IPS-NIHi7 (cell line): ENCODE results near the gene PPP6R2.

Experiments
- DNase-seq: peaks from one replicate; pipeline ENCODE4 v3.0.0; 2012; ENCODE audit warnings: mixed read lengths; ENCODE audit errors: extremely low spot score

Gene PPP6R2

DNA sequence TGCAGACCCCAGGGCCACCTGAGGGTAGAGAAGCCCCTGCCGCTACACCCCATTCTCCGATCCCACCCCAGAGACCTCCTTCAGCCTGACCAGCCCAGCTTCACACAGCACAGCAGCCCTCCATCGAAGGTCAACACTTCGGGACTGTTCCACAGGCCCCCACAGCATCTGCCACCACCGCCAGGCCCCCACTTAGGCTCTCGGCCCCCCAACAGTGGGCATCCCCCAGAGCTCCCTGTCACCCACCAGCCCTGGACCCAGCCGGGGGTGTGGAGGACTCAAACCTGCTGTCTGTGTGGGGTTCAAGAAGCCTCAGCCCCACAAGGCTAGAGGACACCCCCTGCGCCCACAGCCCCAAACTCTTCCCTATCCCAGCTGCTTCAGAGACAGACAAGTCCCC lies 125.5 kb downstream of the PPP6R2 start:
- DNase-seq: no peak

DNA sequence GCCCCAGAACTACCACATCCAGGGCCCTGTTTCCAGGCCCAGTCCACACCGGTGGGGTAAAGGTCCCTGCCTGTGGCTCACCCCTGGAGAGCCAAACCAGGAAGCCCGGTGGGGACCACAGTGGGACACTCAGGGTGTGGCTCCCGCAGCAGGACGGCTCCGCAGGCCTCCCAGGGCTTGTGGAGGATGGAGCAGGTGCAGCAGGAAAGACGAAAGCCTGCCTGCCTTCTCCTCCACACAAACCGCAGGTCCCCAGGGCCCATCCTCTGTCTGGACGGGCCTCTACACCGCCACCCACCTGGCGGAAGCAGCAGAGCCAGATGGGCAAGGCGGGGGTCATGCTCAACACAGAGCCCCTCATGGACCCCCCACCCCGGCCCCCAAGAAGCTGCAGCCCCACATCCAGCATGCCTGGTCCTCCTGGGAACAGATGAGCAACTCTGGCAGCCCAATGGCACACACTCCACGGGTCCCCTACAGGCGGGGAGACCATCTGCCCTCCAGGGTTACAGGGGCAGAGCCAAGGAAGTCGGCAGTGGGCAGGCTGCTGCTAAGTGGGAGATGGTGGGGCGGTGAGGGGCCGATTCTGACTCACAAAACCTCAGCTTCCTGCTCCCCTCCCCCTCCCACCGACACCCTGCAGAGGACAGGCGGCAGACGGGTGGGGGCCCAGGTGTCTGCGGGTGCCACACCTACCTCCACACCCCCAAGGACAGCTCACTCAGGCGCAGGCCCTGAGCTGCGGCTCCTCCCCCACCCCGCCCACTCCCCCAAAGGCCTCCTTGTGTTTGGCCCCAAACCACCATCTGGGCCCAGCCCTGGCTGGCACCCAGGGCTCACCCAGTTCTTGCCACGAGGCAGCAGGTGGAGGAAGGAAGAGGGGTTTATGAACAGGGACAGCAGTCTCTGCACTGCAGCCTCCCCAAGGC lies 126.5 kb downstream of the PPP6R2 start:
- peak; percentile 87 for DNase-seq

DNA sequence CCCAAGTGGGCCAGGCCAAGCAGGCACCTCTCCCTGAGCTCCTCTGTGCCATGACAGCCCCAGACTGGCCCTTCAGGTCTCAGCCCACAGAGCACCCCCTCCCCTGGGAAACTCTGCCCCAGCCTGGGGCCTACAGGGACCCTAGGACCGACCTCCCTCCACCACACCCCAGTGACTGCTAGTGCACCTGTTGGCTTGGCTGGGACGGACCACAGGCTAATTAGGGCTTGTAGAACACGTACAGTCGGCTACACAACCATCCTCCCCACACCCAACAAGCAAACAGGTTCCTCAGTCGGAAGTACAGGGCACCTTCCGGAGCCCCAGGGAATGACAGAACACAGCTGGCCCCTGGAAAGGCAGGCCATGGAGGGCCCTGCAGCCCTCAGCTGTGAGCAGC lies 127.4 kb downstream of the PPP6R2 start:
- no peak for DNase-seq

DNA sequence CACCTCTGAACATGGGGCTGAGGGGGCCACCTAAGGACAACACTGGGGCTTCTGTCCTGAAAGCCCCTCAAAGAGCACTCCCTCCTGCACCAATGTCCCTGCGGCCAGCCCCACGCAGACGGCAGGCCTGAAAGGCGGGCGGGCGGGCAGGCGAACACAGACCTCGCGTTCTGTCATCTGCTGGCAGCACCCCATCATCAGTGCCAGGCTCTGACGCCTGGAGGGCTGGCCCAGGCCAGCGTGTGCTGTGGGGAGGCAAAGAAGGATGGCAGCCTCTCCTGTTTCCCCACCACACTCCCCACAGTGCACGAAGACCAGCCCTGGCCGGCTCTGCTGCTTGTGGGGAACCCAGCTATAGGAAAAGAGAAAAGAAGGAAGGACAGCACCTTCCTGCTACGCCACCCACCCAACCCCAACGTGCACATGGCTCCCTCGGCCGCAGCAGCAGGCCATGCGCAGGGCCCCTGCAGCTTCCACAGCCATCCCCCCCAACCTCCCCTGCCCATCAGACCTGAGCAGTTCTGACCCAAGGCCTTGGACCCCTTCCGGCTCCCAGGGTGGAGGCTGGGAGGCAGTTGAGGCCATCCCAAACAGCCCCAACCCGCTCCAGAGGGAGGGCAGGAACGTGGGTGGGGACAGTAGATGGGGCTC lies 128.2 kb downstream of the PPP6R2 start:
- DNase-seq: no peak

DNA sequence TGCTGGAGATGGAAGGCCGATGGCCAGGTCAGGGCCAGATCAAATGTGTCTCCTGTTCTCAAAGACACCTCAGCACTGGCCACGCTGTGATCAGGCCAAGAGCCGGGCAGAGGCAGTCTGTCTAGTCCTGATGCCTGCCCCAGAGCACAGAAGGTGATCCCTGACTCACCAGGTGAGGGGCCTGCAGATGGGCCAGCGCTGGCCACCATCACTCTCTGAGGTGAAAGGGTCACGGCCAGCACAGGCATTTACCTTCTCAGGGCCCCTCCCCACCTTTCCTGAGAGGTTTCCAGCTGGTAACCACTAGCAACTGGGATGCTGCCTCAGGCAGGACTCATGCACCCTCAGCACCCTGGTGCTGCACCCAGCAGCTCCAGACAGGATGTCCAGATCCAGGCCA lies 128.8 kb downstream of the PPP6R2 start:
- no peak for DNase-seq

DNA sequence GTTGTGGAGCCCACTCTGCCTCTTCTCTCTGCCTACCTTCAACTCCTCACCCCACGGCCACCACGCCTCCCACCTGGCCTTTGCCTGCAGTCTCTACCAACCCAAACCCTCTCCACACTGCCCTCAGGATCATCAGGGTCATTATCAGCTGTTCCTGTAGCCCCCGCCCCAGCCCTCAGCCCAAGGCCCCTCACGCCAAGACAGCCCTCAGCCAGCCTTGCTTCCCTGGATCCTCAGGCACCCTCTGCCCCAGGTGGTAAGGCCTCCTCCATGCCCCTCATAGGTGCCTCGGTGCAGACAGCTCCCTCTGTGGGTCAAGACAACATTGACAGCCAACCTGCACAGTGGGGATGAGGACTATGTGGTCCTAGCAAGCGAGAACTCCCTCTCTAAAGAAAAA lies 130.0 kb downstream of the PPP6R2 start:
- DNase-seq: peak; percentile 56

DNA sequence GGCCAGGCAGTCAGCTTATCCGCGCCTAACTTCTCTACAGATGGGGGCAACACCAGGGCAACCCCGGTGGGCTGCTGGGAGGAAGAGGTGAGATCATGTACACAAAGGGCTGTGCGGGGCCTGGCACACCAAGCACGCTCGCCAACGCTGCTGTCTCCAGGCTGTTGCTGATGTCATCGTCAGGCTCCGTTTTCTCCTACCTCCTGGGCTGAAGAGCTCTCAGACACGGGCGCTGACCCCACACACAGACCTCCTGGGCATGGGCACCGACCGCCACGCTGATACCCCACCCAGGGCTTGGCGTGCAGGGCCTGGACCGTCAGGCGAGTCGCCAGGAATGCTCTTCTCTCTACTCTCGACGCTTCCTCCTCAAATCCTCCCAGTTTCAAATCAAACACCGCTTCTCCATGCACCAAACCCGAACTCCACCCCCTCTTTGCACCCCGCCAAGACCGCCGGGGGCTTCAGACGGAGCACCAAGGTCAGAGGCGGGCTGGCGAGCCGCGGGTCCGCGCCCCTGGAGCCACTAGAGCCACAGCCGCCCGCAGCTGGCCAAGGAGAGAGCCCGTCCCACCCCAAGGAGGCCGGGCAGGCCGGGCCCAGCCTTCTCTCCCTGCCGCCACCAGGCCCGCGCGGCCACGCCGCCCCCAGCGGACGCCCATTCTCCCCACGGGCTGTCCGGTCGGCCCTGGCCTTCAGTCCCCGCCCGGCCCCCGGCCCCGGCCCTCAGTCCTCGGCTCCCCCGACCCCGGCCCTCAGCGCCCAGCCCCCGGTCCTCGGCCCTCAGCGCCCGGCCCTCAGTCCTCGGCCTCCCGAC lies 130.9 kb downstream of the PPP6R2 start:
- no peak for DNase-seq

DNA sequence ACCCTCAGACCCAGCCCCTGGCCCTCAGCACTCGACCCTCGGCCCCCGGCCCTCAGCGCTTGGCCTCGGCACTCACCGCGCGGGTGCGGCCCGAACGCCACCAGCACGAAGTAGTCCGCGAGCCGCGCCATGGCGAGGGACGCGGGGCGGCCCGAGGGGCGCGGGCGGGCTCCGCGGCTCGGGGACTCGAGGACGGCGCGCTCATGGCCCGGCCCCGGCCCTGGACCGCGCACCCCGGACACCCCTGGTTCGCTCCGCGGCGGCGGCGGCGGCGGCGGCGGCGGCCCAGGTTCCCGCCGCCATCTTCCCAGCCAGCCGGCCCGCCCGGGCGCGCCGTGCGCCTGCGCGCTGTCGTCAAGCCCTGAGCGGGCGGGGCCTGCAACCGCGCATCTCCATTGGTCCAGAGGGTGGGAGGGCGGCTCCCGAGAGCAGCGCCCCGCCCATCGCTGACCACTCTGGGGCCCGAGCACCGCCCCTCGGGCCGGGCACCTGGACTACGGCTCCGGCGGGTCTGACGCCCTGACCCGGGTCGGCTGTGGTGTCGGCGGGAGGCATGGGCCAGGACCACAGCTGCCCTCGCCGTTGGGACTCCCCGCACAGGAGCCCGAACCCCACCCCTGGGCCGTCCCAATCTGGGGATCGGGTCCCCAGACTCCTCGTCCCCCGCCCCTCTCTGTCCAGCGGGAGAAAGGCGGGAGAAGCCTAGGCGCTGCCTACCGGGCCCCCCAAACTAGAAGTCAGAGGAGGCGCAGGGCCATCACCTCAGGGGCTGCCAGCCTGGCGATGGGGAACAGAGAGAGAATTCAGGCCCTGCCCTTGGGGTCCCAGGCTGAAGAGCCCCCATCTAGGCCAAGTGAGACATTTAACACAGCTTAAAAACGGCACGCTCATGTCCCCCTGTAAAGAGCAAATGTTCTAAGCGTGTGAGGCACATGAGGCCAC lies 131.9 kb downstream of the PPP6R2 start, which contains the start of gene SBF1:
SBF1 (minus strand) TSS at position 326 of the 942 bp plus-strand sequence; CDS start at position 131, 195 bp downstream.
- DNase-seq: peak; percentile 100

DNA sequence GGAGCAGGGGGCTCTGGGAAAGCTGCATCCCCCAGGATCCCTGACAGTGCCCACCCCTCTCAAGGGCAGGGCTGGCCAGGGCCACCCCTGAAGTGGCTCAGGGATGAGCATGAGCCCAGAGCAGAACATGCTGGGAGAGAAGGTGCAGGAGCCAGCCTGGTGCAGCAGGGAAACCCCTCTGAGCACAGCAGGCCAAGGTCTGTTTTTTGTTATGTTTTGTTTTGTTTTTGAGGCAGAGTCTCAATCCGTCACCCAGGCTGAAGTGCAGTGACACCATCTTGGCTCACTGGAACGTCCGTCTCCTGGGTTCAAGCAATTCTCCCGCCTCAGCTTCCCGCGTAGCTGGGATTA lies 132.5 kb downstream of the PPP6R2 start:
- no peak for DNase-seq

DNA sequence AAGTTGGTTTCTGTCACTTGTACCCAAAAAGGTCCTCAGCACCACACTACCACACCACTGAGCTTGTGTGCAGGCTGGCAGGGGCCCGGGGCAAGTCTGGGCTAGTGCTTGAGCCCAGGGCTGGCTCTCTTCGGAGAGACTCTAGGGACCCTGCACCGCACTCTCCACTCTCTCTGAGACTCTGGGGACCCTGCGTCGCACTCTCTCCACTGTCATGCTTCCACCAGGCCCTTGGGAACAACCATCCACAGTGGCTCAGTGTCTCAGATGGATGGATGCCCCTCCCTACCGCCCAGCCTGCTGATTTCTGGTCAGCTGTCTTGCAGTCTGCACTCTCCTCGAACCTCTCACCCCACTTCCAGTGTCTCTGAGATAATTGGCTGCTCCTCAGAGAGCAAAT lies 133.7 kb downstream of the PPP6R2 start:
- no peak for DNase-seq

DNA sequence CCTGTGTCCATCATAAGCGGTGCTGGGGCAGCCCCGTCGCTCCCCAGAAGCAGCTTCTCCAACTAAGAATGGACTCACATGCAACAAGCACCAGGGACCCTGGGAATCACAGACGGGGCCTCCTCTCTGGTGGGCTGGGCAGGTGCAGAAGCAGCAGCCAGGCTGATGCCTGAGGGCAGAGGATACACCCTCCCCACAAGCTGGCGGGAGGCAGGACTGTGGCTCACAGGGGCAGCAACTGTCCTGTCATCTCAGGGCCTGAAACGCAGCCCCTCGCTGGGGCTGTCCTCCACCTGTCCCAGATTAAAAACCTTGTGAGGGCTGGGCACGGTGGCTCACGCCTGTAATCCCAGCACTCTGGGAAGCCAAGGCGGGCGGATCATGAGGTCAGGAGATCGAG lies 134.8 kb downstream of the PPP6R2 start:
- DNase-seq: no peak

DNA sequence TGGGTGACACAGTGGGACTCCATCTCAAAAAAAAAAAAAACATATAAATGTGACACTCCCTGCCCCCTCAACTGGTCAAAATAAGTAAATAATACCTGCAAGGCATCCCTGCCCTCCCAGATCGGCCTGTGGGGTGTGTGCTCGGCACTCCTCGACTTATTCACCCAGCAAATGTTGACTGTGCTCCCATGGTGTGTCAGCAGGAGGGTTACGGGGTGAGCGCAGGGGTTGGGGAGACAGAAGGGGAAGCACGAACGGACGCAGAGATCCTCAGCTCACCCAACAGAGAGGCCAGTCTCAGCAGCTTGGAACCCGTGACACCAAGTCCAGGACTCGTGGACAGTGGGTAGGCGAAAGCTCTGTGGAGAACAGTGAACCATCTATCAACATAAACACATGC lies 136.6 kb downstream of the PPP6R2 start:
- DNase-seq: no peak

DNA sequence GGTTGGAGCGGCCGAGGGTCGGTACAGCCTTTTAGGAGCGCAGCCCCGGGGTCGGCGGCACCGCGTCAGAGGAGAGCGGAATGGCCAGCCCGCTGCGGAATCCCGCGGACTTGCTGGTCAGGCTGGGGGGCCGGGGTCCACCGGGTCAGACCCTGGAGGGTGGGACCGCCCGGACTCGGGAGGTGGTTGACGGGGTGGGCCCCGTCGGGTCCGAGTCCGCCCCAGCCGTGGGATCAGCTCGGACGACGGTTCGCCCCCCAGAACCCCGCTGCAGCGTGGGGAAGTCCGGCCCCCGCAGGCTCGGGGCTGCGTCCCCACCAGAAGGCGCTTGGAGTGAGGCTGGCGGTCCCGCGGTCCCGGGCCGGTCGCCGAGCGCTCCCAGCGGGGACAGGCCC lies 137.9 kb downstream of the PPP6R2 start:
- no peak for DNase-seq

DNA sequence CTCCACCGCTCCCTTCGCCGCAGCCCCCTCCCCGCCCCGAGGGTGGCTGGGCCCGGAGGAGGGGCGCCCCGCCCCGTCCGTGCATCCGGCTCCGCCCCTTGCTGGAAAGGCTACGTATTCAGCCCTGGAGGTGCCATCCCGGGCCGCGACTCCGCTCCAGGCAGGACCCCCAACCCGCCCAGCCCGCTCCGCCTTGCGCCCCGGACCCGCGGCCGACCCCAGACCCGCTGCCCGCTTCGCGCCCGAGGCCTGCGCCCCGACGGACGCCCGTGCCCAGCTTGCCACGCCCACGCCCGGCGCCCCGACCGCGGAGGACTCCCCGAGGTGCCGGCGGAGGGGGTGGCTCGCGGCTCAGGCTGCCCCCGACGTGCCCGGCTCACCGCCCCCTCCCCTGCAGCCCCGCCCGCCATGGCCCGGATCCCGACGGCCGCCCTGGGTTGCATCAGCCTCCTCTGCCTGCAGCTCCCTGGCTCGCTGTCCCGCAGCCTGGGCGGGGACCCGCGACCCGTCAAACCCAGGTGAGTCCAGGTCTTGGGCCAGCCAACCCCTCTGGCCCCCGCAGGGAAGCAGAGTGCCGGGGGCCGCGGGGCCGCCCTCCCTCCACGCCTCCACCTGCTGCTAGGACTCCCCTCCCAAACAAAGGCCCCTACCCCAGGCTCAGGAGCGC lies 138.4 kb downstream of the PPP6R2 start, which contains the start of gene ADM2:
ADM2 (plus strand) TSS at position 104 of the 667 bp plus-strand sequence; CDS start at position 409, 305 bp downstream.
- peak; percentile 90 for DNase-seq

DNA sequence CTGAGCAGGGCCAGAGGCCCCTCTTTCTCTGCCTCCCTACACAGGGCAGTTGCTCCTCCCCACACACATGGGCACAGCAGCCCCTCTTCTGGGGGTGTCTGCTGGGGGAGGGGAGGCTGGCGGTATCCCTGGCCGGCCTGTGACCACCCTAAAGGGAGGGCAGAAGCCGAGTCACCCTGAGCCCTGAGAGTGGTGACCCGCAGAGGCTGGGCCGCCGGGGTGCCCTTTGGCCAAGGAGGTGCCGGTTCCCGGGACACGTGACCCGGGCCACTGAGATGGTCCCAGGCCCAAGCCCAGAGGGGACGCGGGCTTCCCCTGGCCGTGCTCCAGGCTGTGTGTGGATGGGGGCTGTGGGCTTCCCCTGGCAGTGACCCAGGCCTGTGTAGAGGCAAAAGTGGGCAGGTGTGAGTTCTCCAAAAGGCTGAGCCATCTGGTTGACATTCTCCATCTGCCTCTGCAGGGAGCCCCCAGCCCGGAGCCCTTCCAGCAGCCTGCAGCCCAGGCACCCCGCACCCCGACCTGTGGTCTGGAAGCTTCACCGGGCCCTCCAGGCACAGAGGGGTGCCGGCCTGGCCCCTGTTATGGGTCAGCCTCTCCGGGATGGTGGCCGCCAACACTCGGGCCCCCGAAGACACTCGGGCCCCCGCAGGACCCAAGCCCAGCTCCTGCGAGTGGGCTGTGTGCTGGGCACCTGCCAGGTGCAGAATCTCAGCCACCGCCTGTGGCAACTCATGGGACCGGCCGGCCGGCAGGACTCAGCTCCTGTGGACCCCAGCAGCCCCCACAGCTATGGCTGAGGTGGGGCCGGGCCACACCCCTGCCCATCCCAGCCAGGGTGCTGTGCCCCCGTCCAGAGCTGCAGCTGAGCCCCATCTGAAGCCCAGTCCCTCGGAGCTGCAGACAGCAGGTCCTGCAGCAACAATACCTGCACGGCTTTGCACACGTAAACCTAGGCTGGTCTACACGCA lies 139.3 kb downstream of the PPP6R2 start:
- no peak for DNase-seq

DNA sequence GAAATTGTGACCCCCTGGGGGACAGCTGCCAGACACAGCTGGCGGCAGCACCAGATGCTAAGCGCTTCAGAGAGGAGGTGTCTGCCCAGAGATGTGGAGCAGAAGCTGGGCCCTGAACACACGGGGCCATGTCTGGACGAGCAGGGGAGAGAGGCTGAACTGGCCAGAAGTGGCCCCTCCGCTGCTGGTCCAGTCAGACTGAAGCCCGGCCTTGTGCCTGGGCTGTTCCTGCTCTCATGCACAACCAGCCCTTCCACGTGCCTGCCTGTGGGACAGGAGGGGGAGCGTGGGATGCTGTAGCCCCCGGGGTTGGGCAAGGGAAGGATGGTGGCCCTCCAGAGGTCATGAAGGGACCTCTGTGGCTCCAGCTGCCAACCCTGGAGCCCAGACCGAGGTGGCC lies 140.0 kb downstream of the PPP6R2 start:
- DNase-seq: no peak

DNA sequence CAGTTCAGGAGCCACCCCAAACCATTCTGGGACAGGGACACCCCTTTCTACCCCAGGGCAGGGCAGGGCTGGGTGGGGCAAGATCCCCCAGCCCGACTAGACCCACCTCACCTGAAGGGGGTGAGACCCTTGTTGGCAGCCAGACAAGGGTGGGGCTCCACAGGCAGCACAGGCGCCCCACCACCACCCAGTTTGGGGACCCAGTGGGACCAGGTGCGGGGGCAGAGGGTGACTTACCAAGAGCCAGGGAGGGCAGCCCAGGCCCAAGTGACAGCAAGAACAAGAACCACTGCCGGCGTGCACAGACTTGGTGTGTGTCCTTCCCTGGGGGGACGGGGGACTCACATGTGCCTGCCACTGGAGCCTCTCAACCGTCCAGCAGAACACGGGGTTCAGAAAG lies 140.4 kb downstream of the PPP6R2 start:
- DNase-seq: no peak

DNA sequence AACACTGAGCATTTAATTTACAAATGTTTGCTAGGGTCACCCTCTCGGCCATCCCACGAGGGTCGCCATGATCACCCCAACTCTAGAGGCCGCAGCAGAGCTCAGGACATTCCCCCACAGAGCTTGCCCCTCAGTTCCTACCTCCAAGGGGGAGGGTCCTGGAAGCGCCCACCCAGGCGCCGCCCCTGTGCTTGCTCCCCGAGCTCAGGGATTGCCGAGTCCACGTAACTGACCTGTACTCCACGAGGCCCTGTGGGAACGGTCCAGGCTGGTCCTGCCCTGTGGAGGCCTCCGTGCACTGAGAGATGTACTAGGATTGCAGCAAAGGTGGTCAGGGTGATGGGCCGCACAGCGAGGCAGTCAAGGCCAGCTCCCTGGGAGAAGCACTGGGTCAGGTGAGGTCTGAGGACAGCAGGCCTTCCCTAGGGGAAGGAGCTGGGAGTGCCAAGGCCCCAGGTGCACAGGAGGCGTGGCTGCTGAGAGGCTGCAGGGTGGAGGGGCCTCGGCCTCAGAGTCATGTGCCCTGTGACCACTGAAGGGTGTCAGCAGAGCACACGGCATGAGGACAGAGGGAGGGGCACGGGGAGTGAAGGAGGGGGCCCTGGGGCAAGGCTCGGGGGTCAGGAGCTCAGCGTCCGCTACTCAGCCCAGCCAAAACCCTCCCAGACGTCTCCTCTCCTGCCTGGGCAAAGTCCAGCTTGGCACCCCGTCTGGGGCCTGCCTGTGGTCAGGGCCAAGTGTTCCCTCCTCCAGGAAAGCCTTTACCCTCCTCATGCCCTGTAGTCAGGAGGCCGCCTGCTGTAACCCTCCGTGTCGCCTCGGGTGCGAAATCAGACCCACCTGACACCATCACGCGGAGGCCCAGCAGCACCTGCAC lies 141.1 kb downstream of the PPP6R2 start:
- no peak for DNase-seq
